Astrocyte (in vitro differentiated cells and primary cell): ENCODE results near the gene DNAH6. TPM values are rescaled to one million over a fixed set of nuclear protein-coding genes. Genes with fewer than 3 reads are reported as not detected.
A peak's percentile ranks its signal among the peaks of the same experiment; 100 is the strongest.

Experiments
- DNase-seq: peaks from one replicate; pipeline ENCODE4 v3.0.0-alpha.2; 2010; ENCODE audit warnings: low read depth
- FAIRE-seq: peaks from 2 replicates; lab custom pipeline; 2011; peaks lifted over from hg19 to GRCh38; lab: Jason Lieb, UNC
- H2AFZ ChIP-seq: 2 replicates; pipeline ENCODE4 v1.6.0; 2012; ENCODE audit warnings: low read depth, low read length, inconsistent platforms
- H3K27ac ChIP-seq: 2 replicates; pipeline ENCODE4 v1.5.1; 2011; ENCODE audit warnings: low read depth, low read length, inconsistent platforms
- H3K27me3 ChIP-seq: 2 replicates; pipeline ENCODE4 v1.6.0; 2011; ENCODE audit warnings: low read length, inconsistent platforms; ENCODE audit not compliant: insufficient read depth
- H3K36me3 ChIP-seq: 2 replicates; pipeline ENCODE4 v1.5.1; 2011; ENCODE audit warnings: low read length, inconsistent platforms; ENCODE audit not compliant: insufficient read depth
- H3K4me1 ChIP-seq: 2 replicates; pipeline ENCODE4 v1.5.1; 2011; ENCODE audit warnings: low read length, inconsistent platforms; ENCODE audit not compliant: insufficient read depth
- H3K4me2 ChIP-seq: 2 replicates; pipeline ENCODE4 v1.6.0; 2012; ENCODE audit warnings: low read length, inconsistent platforms
- H3K4me3 ChIP-seq: 2 replicates; pipeline ENCODE4 v1.5.1; 2011; ENCODE audit warnings: low read depth, mild to moderate bottlenecking, low read length, inconsistent platforms; ENCODE audit not compliant: insufficient read depth
- H3K79me2 ChIP-seq: 2 replicates; pipeline ENCODE4 v1.6.0; 2012; ENCODE audit warnings: mild to moderate bottlenecking, low read length, inconsistent platforms; ENCODE audit not compliant: insufficient read depth
- H3K9ac ChIP-seq: 2 replicates; pipeline ENCODE4 v1.6.0; 2012; ENCODE audit warnings: mild to moderate bottlenecking, low read length, inconsistent platforms
- H3K9me3 ChIP-seq: 2 replicates; pipeline ENCODE4 v1.5.1; 2012; ENCODE audit warnings: low read depth, mild to moderate bottlenecking, low read length, inconsistent platforms; ENCODE audit not compliant: insufficient read depth
- H4K20me1 ChIP-seq: 2 replicates; pipeline ENCODE4 v1.6.0; 2012; ENCODE audit warnings: low read length, inconsistent platforms; ENCODE audit not compliant: insufficient read depth
- H3K27ac Mint-ChIP-seq: one replicate; pipeline ENCODE4 v1.8.0; 2021; ENCODE audit warnings: mild to moderate bottlenecking, mixed read lengths; ENCODE audit not compliant: unreplicated experiment
- H3K27me3 Mint-ChIP-seq: one replicate; pipeline ENCODE4 v1.8.0; 2021; ENCODE audit warnings: low read depth, mixed read lengths; ENCODE audit not compliant: unreplicated experiment
- H3K36me3 Mint-ChIP-seq: one replicate; pipeline ENCODE4 v1.8.0; 2021; ENCODE audit warnings: low read depth, mixed read lengths; ENCODE audit not compliant: unreplicated experiment
- H3K4me1 Mint-ChIP-seq: one replicate; pipeline ENCODE4 v1.8.0; 2021; ENCODE audit warnings: low read depth, mixed read lengths; ENCODE audit not compliant: unreplicated experiment
- H3K4me3 Mint-ChIP-seq: one replicate; pipeline ENCODE4 v1.8.0; 2021; ENCODE audit warnings: mild to moderate bottlenecking, moderate library complexity, mixed read lengths; ENCODE audit not compliant: unreplicated experiment
- H3K9me3 Mint-ChIP-seq: one replicate; pipeline ENCODE4 v1.8.0; 2021; ENCODE audit warnings: mild to moderate bottlenecking, mixed read lengths; ENCODE audit not compliant: unreplicated experiment
- CTCF ChIP-seq: IDR thresholded peaks from 2 replicates; pipeline ENCODE4 v1.5.1; 2011; ENCODE audit warnings: low read depth, mild to moderate bottlenecking, inconsistent platforms, low read length, moderate library complexity; ENCODE audit not compliant: insufficient read depth
- EZH2 ChIP-seq: IDR thresholded peaks from 2 replicates; pipeline ENCODE4 v1.6.1; 2012; ENCODE audit warnings: mild to moderate bottlenecking, low read length, inconsistent platforms; ENCODE audit not compliant: insufficient read depth
- total RNA-seq: library from RNA; stranded (reverse); gene quantifications from 2 replicates; pipeline ENCODE4 v1.2.1, GENCODE V29; 2021

The DNAH6 gene
- total RNA-seq, 1 donor from 2014 or later: 0.20 TPM

- H2AFZ ChIP-seq: no peak overlapping the region
- H3K79me2 ChIP-seq: no peaks in the 10 kb centered on the region
- H3K27ac Mint-ChIP-seq: no peak overlapping the region
- H3K4me1 ChIP-seq: peaks cover 9% of the 10 kb centered on the region
- H3K27me3 Mint-ChIP-seq: peaks cover 6% of the 10 kb centered on the region
- H3K4me3 ChIP-seq: no peak overlapping the region
- DNase-seq (no peak), FAIRE-seq (no peak)
- H3K27ac ChIP-seq: no peak overlapping the region
- peaks cover 6% of the 10 kb centered on the region for H3K27me3 ChIP-seq
- no peaks in the 10 kb centered on the region for H3K36me3 ChIP-seq
- TF ChIP-seq EZH2: no peak
- no peak for TF ChIP-seq CTCF
- H3K4me2 ChIP-seq: no peak overlapping the region
- peaks cover 33% of the 10 kb centered on the region for H3K4me1 Mint-ChIP-seq
- no peak overlapping the region for H3K9ac ChIP-seq
- peaks cover 5% of the 10 kb centered on the region for H3K9me3 Mint-ChIP-seq
- H3K36me3 Mint-ChIP-seq: no peaks in the 10 kb centered on the region
- no peaks in the 10 kb centered on the region for H4K20me1 ChIP-seq
- no peaks in the 10 kb centered on the region for H3K9me3 ChIP-seq
- H3K4me3 Mint-ChIP-seq: no peak overlapping the region
Observed at GRCh38 chr2:84841577-84841976, 325.3 kb downstream of the DNAH6 start.

DNA sequence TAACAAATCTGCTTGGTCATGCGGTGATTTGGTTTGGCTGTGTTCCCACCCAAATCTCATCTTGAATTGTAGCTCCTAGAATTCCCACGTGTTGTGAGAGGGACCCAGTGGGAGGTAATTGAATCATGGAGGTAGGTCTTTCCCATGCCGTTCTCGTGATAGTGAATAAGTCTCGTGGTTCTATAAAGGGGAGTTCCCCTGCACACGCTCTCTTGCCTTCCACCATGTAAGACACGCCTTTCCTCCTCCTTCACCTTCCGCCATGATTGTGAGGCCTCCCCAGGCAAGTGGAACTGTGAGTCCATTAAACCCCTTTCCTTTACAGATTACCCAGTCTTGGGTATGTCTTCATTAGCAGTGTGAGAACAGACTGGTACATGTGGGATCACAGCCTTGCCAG lies 327.8 kb downstream of the DNAH6 start:
- Mint-ChIP-seq H3K4me1 (peaks cover 24% of the 10 kb centered on the region), H3K4me3 (no peak overlapping the region), H3K36me3 (no peaks in the 10 kb centered on the region), H3K27me3 (peaks cover 10% of the 10 kb centered on the region), H3K27ac (no peak overlapping the region), H3K9me3 (peaks cover 2% of the 10 kb centered on the region)
- DNase-seq (no peak), FAIRE-seq (no peak)
- Histone ChIP-seq H3K4me2 (no peak overlapping the region), H3K9ac (no peak overlapping the region), H3K9me3 (no peaks in the 10 kb centered on the region), H4K20me1 (no peaks in the 10 kb centered on the region), H3K4me3 (no peak overlapping the region), H3K79me2 (no peaks in the 10 kb centered on the region), H3K36me3 (no peaks in the 10 kb centered on the region), H3K27ac (no peak overlapping the region), H3K4me1 (peaks cover 9% of the 10 kb centered on the region), H2AFZ (no peak overlapping the region), H3K27me3 (peaks cover 6% of the 10 kb centered on the region)
- TF ChIP-seq CTCF (no peak), EZH2 (no peak)

GRCh38 chr2:84846041-84846663 lies 329.9 kb downstream of the DNAH6 start:
- Mint-ChIP-seq H3K36me3 (no peaks in the 10 kb centered on the region), H3K4me1 (peaks cover 7% of the 10 kb centered on the region), H3K4me3 (no peak overlapping the region), H3K27ac (no peak overlapping the region), H3K9me3 (peaks cover 2% of the 10 kb centered on the region), H3K27me3 (peaks cover 10% of the 10 kb centered on the region)
- H3K9ac ChIP-seq: no peak overlapping the region
- no peaks in the 10 kb centered on the region for H3K79me2 ChIP-seq
- no peak overlapping the region for H3K4me3 ChIP-seq
- DNase-seq: peak; percentile 69
- H3K4me1 ChIP-seq: peaks cover 9% of the 10 kb centered on the region
- no peaks in the 10 kb centered on the region for H3K9me3 ChIP-seq
- no peak for FAIRE-seq
- no peaks in the 10 kb centered on the region for H3K36me3 ChIP-seq
- peak overlapping the region; percentile 24 for H3K4me2 ChIP-seq
- no peaks in the 10 kb centered on the region for H4K20me1 ChIP-seq
- H2AFZ ChIP-seq: no peak overlapping the region
- no peak overlapping the region for H3K27ac ChIP-seq
- peaks cover 3% of the 10 kb centered on the region for H3K27me3 ChIP-seq
- no peak for TF ChIP-seq CTCF
- TF ChIP-seq EZH2: no peak
